H1 (cell line): Measurements from ENCODE around the gene ATP8B3.

Source experiments
- CTCF ChIP-seq, 3 experiments: IDR thresholded peaks; 1 replicate in 2 of 3; 2 replicates in 1 of 3; pipeline versions ENCODE4 v1.5.1 to v1.6.1; 2011; ENCODE audit warnings: low read length in 3 of 3, mild to moderate bottlenecking in 3 of 3, inconsistent platforms in 2 of 3, low read depth in 1 of 3, moderate library complexity in 1 of 3; ENCODE audit not compliant: insufficient read depth in 1 of 3; ENCODE audit errors: control extremely low read depth in 1 of 3
- EP300 ChIP-seq, 2 experiments: IDR thresholded peaks; 1 replicate in 1 of 2; 2 replicates in 1 of 2; pipeline ENCODE4 v1.6.1; 2011 to 2012; ENCODE audit warnings: low read depth in 2 of 2, low read length in 2 of 2, mild to moderate bottlenecking in 2 of 2, borderline replicate concordance in 1 of 2, inconsistent platforms in 1 of 2, moderate library complexity in 1 of 2
- EZH2 ChIP-seq: fragments of 200-600 bp; sonication (generic); IDR thresholded peaks from 2 replicates; pipeline ENCODE4 v1.7.1; 2012; ENCODE audit warnings: low read depth, mild to moderate bottlenecking, moderate library complexity, low read length, inconsistent platforms; ENCODE audit not compliant: severe bottlenecking
- KDM5A ChIP-seq: fragments of 200-600 bp; IDR thresholded peaks from 2 replicates; pipeline ENCODE4 v1.7.1; 2012; ENCODE audit warnings: mild to moderate bottlenecking, low read length, inconsistent platforms, mixed read lengths
- POLR2A ChIP-seq, 2 experiments: IDR thresholded peaks; 1 replicate in 1 of 2; 2 replicates in 1 of 2; pipeline ENCODE4 v1.6.1; 2011; ENCODE audit warnings: low read depth in 2 of 2, low read length in 2 of 2, mild to moderate bottlenecking in 2 of 2; ENCODE audit errors: control extremely low read depth in 1 of 2
- POLR2AphosphoS5 ChIP-seq: IDR thresholded peaks from 2 replicates; pipeline ENCODE4 v1.6.1; 2011; ENCODE audit warnings: low read depth, low read length
- RBBP5 ChIP-seq: IDR thresholded peaks from 2 replicates; pipeline ENCODE4 v1.7.1; 2012; ENCODE audit warnings: low read depth, mild to moderate bottlenecking, inconsistent platforms, low read length, moderate library complexity, borderline replicate concordance
- SAP30 ChIP-seq: fragments of 300-600 bp; sonication (generic); IDR thresholded peaks from 2 replicates; pipeline ENCODE4 v1.7.1; 2012; ENCODE audit warnings: low read length, moderate library complexity, mild to moderate bottlenecking, inconsistent platforms; ENCODE audit not compliant: insufficient read depth, insufficient replicate concordance
- SIN3A ChIP-seq, 2 experiments: IDR thresholded peaks in 1 of 2; conservative IDR thresholded peaks in 1 of 2; 2 replicates each; pipeline ENCODE4 v1.6.1; 2011 to 2012; ENCODE audit warnings: low read length in 2 of 2, improper control_type of control experiment in 1 of 2, low read depth in 1 of 2, mild to moderate bottlenecking in 1 of 2
- TAF7 ChIP-seq: optimal IDR thresholded peaks from 2 replicates; pipeline ENCODE3; 2011; ENCODE audit warnings: low read depth, mild to moderate bottlenecking, inconsistent platforms, low read length, moderate library complexity, borderline replicate concordance
- YY1 ChIP-seq: IDR thresholded peaks from 2 replicates; pipeline ENCODE4 v1.6.1; 2011; ENCODE audit warnings: low read depth, mild to moderate bottlenecking, low read length
- ZNF274 ChIP-seq: IDR thresholded peaks from 2 replicates; pipeline ENCODE4 v1.7.0; 2012; ENCODE audit warnings: low read length, borderline replicate concordance; ENCODE audit errors: extremely low read depth
- TF ChIP-seq, protein P1 (sequence below): IDR thresholded peaks from 2 replicates; pipeline ENCODE4 v1.6.1; 2012; ENCODE audit warnings: inconsistent platforms

GRCh38 chr19:1807695-1808394 is 4.2 kb downstream of the ATP8B3 start:
- TF ChIP-seq EZH2, result no peak
- no peak for TF ChIP-seq POLR2A (IDR thresholded peaks at IDR 0.05; ENCODE audit: control extremely low read depth in 1 of 2, low read depth in 2 of 2, low read length in 2 of 2)
- TF ChIP-seq TAF7, result no peak
- TF ChIP-seq YY1, result no peak
- no peak for TF ChIP-seq EP300 (IDR thresholded peaks at IDR 0.05; ENCODE audit: borderline replicate concordance in 1 of 2, low read depth in 2 of 2, low read length in 2 of 2)
- TF ChIP-seq RBBP5, result no peak
- no peak for TF ChIP-seq ZNF274
- TF ChIP-seq SIN3A (conservative IDR thresholded peaks at IDR 0.05 in 1 of 2, IDR thresholded peaks at IDR 0.05 in 1 of 2; ENCODE audit: low read depth in 1 of 2, low read length in 2 of 2), result no peak
- TF ChIP-seq, protein P1, sequence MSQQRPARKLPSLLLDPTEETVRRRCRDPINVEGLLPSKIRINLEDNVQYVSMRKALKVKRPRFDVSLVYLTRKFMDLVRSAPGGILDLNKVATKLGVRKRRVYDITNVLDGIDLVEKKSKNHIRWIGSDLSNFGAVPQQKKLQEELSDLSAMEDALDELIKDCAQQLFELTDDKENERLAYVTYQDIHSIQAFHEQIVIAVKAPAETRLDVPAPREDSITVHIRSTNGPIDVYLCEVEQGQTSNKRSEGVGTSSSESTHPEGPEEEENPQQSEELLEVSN, result no peak
- TF ChIP-seq POLR2AphosphoS5, result no peak
- no peak for TF ChIP-seq CTCF (IDR thresholded peaks at IDR 0.05; ENCODE audit: control extremely low read depth in 1 of 3, insufficient read depth in 1 of 3, low read depth in 1 of 3, low read length in 3 of 3)
- TF ChIP-seq SAP30, result no peak
- TF ChIP-seq KDM5A, result no peak
